ENCODE results near the gene TMEM178B.
"Not testable (repeated sequence)": the region's sequence is repeated elsewhere in the genome, so short reads cannot be mapped to it uniquely, and the experiment has no call there.

The TMEM178B gene

DNA sequence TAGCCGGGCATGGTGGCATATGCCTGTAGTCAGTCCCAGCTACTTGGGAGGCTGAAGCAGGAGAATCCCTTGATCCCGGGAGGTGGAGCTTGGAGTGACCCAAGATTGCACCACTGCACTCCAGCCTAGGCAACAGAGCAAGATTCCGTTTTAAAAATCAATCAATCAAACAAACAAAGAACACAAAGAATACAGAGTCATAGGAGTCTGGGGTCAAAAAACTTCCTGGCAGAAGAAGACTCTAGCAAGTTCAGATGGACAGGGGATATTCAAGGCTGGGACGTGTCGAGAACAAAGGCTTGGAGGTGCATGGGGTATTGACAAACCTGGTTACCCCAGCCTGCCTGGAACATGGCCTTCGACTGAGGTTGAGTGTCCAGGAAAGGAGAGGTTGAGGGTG lies 248.5 kb downstream of the TMEM178B start:
- DNase-seq = no peak

DNA sequence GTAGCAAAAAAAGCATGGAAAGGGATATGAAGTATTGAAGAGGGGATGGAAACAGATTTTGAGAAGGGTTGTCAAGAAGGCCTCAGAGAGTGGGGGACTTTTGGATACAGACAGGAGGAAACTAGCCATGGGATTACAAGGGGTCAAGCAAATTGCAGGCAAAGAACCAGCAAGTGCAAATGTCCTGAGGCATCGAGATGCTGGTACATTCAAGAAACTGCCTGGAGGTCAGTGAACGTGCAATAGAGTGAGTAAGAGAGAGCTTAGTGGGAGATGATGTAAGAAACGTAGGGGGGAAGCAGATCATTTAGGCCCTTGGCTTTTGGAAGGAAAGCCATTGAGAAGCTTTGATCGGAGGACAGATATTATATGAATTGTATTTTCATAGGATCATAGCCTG lies 250.0 kb downstream of the TMEM178B start:
- no peak for DNase-seq

DNA sequence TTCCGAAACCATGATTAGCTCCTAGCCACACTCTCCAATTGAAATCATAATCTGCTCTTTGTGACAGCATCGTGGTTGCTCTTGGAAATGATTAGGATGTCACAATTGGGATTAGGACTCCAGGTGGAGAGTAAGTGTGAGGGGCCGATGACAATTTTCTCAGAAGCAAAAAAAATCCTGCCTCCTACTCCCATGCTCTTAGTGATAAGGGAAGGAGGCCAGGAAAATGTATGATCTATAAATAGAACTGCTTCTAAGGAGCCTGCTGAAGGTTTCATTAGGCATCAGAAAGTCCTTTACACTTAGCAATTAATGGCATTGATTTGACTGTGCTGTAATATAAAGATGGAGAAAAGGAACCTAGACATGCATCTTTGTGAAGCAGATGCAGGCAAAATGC lies 251.0 kb downstream of the TMEM178B start:
- no peak for DNase-seq

DNA sequence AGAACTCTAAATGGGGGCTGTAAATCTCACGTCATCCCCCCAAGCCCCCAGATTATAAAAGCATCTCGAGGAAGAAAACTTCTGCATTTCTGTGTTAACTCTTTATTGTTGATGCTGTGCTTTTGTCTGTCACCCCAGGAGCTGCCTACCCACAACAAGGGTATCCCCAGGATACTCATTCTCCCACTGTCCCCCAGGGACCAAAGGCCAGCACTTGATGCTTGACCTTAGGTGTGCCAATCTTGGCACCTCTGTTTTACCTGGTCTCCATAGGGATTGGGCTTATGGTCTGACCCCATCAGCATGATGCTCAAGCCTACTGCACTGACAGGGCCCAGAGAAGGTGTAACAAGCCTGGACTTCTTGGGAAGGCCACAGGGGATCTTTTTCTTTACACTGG lies 251.4 kb downstream of the TMEM178B start:
- DNase-seq = no peak

DNA sequence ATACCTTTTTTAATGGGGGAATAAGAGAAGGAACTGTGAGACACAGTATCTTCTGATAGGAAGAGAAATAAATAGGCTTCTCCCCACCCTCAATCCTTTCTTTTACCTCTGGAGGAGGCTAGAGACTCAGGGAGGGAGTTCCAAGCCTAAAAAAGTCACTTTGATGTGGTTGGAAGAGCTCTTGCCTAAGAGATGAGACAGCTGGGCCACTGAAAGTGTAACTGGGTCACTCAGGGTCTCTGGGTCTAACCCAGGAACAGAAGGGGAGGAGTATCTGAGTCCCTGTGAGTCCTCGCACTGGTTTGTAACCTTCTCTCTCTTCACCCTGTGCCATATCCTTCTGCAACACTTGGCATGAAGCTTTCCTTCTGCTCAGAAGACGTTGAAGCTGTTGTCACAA lies 254.4 kb downstream of the TMEM178B start:
- DNase-seq = no peak

DNA sequence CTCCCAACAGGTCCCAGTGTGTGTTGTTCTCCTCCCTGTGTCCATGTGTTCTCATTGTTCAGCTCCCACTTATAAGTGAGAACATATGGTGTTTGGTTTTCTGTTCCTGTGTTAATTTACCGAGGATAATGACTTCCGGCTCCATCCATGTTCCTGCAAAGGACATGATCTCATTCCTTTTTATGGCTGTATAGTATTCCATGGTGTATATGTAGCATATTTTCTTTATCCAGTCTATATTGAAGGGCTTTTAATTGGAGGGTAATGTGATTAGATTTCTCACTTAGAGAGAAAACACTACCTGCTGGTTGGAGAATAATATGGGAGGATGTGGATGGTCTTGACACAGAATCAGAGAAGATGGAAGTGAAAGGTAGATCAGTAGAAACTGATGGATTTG lies 256.4 kb downstream of the TMEM178B start:
- not testable (repeated sequence) for DNase-seq

DNA sequence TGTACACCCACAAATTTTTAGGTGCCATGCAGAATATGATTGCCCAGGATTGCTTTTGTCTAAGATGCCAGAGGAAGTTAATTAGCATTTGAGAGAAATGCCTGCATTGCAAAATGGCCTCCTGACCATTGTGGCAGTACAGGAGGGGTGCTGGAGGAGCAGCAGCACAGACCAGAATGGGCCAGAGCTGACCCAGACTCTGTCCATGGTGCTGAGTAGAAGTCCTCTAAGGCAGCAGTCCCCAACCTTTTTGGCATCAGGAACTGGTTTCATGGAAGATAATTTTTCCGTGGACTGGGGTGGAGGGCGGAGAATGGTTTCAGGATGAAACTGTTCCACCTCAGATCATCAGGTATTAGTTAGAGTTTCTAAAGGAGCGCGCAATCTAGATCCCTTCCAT lies 259.6 kb downstream of the TMEM178B start:
- no peak for DNase-seq

DNA sequence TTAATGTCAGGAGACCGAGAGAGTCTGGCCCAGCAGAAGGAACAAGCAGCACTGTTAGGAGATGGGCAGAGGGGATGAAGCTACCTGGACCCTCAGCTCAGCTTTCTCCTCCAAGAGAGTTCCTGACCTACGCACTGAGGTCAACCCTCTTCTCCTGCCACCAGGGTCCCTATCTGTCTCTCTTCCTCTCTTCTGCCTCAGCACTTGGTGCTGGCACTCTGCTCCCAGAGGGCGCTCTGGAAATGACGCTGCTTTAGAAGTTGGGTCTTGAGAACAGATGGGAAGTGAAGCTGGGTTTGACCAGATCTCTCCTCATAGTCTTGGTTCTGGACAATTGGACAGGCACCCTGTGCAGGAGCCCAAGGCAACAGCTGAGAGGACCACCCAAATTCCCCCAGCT lies 261.3 kb downstream of the TMEM178B start:
- DNase-seq = no peak

DNA sequence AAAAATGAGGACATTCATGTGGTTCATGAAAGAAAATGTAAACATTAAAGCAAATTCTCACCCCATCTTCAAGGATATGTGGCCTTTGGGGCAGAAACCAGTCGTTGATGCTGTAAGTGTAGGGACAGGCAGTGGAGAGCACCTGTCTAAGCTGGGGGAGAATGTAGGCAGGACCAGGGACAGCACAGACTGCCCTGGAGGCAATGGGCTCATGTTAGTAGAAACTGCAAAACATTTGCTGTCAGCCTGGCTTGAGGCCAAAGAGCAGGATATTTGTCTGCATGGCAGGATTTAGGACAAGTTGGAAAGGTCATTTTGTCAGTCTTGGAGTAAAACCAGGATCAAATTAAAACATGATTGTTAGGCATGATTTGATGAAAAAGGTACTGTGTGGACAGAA lies 265.7 kb downstream of the TMEM178B start:
- no peak for DNase-seq

DNA sequence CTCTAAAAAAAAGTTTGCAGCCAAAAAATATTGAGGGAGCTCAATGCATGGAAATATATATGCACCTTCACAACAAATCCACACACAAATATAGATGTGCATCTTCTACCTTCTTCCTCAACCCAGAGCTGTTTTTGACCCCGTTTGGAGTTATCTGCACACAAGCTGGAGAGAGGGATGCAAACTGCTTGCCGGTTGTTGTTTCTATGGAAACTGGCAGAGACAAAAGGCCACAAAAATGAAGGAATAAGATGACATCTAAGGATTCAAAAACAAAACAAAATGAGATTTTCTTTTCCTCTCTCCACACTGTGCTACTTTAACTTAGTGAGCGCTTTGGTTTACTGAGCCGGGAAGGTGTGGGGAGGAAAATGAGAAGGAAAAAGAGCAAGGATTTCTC lies 267.1 kb downstream of the TMEM178B start:
- no peak for DNase-seq

DNA sequence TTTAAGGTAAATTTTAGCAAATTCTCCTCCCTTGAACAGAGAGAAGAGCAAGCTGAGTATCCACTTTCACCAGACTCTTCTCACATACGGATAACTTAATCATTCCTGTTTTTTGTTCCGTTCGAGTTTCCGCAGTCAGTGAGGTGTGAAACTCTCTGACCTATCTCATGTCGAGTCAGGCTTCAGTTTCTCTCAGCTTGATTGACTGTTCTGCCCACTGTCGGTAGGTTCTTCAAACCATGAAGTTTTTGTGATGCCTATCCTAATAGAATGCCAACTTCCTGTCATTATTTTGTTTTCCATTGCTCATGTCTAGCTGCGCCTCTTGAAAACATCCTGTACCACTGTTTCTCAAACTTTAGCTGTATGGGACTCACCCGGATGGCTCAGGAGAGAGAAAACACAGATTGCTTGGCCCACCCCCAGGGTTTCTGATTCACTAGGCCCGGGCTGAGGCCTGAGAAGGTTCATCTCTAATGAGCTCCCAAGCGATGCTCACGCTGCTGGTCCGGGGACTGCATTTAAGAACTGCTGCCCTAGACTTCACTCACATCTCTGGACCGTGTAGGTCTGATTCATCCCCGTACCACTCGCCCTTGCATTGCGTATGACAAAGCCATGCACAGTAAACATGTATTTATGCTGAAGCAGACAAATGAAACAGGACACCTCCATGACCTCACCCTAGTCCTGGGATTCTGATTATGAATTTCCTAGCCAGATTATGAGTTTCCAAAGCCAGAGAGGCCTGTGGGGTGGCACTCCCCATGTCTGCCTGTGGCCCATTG lies 269.0 kb downstream of the TMEM178B start:
- no peak for DNase-seq

DNA sequence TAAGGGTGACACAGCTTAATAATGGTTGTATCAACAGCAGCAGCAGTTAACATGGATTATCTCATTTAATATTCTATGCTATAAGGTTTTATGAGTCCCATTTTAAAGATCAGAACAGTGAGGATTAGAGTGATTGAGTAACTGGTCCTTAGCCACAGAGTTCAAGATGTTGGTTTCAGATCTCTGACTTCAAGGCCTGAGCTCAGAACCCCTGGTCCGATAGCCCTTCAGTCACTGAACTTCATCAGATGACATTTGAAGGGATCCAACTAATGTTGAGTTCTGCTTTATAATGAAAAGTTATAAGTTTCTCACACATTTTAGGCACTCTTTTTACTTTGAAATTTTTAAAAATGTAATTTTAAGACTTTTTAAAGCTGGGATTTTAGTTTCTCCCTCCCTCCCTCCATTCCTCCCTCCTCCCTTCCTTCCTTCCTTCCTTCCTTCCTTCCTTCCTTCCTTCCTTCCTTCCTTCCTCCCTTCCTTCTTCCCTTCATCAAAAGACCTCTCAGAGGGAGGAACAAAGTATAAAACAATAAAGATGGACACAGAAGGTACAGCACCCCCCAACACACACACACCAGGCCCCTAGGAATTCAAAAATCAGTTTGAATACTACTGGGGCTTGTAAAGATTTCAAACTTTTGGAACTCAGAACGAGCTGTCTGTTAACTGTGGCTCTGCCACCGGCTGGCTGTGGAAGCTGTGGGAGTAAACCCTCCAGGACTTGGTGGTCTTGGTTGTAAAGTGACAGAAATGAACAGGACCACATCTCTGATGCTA lies 270.5 kb downstream of the TMEM178B start:
- DNase-seq = no peak

DNA sequence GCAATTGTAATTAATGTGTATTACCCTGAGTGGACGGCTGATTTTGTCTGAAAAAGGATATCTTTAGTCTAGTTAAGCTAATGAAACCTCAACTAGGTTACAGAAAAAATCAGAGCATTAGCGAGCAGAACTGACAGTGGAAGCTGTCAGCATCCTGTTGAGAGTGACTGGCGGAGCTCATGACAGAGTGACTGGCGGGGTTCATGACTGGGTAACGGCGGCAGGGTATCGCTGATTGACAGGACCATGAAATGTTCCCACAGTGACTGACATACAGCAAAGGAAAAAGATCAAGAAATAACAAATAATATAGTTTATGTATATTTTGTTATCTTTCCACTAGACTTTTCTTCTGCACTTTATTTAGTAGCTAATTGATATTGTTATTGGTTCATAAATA lies 274.9 kb downstream of the TMEM178B start:
- DNase-seq = no peak

DNA sequence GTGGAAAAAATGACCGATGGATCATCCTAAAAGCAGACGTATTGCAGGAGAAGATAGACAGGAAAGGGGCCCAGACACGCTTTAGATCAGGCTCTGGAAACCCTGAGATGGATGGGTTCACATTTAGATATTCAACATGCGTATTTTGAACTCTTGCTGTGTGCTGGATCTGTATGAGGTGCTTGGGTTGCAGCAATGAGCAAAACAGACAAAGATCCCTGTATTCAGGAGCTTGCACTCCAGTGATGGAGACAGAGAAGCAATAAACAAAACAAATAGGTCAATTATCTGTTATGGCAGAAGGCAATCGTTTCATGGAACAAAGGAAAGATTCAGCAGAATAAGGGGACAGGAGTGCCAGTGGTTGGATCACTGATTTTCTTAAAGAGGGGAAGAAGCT lies 275.5 kb downstream of the TMEM178B start:
- DNase-seq = no peak

DNA sequence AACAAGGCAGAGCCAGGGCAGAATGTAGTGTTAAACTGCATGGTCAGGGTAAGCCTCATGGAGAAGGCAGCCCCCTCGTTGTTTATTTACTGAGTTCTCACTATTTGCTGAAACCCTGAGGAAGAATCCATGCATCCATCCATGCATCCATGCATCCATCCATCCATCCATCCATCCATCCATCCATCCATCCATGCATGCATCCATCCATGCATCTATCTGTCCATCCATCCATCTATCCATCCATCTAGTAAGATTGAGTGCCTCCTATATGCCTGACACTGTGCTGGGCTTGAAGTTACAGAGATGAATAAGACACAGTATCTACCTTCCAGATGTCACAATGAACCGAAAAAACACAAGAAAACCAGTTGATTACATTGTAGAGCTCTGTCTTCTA lies 275.9 kb downstream of the TMEM178B start:
- DNase-seq = no peak

DNA sequence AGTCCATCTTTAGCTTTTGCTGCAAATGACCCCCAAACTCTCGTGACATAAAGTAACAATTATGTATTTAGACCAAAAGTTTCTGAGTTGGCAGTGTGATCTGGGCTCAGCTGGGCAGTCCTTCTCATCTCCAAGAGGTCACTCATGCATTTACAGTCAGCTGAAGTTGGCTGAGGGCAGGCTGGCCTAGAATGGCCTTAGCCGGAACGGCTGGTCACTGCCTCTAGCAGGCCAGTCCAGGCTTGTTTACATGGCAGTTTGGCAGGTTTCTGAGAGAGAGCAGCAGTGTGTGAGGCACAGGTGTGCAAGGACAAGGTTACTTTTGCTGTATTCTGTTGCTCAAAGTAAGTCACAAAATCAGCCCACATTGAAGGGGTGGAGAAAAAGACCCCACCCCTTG lies 277.3 kb downstream of the TMEM178B start:
- no peak for DNase-seq

DNA sequence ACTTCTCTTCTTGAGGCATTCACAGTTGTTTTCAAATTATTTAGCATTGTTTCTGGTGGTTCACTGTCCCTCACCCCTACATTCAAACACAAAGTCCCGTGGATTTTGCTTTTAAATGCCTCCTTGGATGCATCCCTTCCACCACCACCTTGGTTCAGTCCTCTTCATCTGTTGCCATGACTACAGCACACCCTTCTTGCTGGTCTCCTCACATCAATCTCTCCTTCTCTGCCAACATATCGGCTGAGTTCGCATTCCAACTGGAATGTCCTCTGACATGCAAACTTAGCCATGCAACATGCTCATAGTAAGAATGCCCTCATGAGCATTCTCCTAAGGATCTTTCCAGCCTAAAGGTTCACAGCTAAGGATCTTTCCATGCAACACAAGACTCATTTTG lies 279.1 kb downstream of the TMEM178B start:
- no peak for DNase-seq

DNA sequence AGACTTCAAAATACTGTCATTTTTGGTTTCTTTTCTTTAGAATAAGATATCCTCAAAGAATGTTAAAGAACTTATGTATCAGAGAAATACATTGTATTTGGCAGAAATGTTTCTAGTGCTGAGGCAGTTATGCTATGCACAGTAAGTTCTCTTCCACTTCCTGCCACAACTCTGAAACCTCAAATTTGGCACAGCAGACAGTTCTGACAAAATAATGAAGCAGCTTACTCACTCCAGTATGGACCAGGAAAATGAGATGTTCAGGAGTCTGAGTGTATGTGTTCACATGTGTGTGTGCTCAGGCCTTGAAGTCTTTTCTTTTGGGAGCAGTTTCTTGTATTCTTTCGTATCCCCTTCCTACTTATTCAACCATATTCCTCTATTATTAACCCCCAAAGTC lies 280.4 kb downstream of the TMEM178B start:
- no peak for DNase-seq

DNA sequence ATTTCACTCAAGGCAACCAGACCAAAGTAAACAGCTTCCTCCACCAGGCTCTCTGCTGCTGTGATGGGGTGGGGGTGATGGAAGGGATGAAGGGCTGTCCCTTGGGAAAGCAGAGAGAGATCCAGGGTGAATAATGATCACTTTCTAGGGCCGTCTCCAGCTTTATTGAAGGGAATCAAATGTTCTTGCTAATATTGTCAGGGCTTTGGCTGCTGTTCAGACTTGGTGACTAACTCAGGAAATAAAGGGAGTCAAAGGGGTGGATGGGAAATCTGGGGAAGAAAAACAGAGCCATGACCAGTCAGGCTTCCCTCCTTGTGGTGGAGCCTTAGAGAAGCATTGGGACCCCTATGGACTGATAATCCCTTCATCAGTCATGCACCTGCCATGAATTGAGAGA lies 281.2 kb downstream of the TMEM178B start:
- DNase-seq = no peak

DNA sequence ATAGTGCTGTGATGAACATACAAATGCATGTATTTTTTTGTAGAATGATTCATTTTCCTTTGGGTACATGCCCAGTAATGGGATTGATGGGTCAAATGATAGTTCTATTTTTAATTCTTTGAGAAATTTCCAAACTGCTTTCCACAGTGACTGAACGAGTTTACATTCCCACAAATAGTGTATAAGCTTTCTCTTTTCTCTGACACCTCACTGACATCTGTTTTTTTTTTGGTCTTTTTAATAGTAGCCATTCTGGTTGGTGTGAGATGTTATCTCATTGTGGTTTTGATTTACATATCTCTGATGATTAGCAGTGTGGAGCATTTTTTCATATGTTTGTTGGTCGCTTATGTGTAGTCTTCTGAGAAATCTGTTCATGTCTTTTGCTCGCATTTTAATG lies 282.3 kb downstream of the TMEM178B start:
- no peak for DNase-seq

DNA sequence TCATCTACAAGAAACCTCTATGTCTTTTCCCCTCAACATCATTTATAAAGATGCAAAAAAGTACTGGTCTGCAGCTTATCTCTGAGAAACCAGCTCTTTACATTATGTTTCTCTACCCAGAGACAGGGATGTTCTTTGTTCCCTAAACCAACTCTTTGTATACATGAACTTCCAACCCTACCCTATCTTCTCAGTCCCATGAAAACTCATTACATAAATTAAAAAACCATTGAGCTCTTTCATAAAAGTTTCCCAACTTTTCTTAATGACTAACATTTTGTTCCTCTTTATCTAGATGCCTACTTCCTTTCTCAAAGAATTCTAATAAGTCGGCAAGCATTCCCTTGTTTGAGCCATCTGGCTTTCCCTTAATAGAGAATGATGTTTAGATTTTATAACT lies 284.5 kb downstream of the TMEM178B start:
- no peak for DNase-seq

DNA sequence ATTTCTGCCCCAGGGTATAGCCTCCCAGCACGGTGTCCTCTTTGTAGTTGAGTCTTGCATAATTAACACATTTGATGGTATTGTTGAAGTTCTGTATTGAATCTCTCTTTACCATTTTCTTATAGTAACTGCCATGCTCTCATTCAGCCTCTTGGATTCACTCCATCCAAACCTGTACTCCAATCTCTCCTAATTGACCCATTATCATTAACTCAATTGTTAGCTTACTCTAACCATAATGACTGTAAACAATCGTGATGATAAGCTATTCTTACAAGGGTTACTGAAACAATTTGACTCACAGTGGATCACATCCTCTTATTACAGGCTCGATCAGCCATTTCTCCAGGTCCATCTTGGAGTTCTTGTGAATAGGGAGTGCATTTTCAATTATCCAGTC lies 285.4 kb downstream of the TMEM178B start:
- DNase-seq = no peak

DNA sequence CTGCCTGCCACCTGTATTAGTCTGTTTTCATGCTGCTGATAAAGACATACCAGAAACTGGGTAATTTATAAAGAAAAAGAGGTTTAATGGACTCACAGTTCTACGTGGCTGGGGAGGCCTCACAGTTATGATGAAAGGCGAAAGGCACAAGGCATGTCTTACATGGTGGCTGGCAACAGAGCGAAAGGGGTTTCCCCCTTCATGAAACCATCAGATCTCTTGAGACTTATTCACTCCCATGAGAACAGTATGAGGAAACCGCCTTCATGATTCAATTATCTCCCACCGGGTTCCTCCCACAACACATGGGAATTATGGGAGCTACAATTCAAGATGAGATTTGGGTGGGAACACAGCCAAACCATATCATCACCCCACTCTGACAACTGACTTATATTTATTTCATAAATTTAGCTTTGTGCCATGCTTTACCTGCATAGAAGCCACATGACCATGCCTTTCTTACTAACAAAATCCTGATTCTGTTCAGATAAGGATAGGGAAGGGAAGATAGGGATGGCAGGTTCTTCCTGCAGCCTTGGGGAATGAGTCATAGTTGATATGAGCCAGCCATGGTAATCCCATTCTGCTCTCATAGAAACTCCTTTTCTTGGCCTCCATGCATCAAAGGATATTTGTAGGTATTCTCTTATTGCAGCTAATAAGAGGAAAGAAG lies 286.0 kb downstream of the TMEM178B start:
- no peak for DNase-seq

DNA sequence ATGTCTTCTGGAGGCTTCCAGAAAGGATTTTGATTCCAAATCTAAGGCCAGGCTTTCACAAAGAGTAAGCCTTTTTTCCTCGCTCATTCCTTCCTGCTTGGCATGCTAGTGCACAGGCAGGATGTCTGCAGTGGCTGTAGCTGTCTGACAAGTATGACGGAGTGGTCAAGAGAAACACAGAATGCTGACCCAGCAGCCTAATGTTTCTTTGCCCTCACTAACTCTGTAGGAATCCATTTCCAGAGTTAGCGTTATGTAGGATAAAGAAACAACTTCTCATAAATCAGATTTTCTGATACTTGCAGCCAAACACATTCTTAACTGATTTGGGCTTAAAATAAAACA lies 286.5 kb downstream of the TMEM178B start:
- no peak for DNase-seq
